PC-3 (cell line): ENCODE data around the gene KAT2B.

Experiments
- EZH2 ChIP-seq: fragments of 300-600 bp; sonication (generic); IDR thresholded peaks from one replicate; pipeline ENCODE4 v1.6.1; 2017; ENCODE audit warnings: antibody characterized with exemption, mild to moderate bottlenecking, low read length; ENCODE audit not compliant: unreplicated experiment
- TF ChIP-seq, protein P1 (sequence below): fragments of 300-600 bp; sonication (generic); conservative IDR thresholded peaks from 2 replicates; pipeline ENCODE4 v1.5.1; 2017; ENCODE audit warnings: antibody characterized with exemption, low read depth, mild to moderate bottlenecking, low read length

DNA sequence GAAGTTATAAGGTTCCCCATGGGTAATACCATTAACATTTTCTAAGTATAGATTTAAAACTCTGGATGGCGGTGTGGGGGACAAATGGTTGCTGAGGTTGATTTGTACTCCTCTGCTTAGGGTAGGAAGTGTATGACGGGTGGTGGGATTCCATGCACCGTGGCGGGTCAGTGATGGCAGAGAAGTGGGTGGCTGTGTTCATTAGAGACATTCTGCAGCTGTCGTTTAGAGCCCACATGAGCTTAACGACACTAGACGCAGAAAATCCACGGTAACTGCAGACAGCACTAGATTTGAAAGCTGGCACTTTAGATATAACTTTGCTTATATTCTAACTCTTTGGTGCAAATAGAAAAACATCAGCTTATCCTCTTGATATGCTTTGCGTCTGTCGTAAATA, 108.2 kb downstream of the KAT2B start:
- TF ChIP-seq, protein P1, sequence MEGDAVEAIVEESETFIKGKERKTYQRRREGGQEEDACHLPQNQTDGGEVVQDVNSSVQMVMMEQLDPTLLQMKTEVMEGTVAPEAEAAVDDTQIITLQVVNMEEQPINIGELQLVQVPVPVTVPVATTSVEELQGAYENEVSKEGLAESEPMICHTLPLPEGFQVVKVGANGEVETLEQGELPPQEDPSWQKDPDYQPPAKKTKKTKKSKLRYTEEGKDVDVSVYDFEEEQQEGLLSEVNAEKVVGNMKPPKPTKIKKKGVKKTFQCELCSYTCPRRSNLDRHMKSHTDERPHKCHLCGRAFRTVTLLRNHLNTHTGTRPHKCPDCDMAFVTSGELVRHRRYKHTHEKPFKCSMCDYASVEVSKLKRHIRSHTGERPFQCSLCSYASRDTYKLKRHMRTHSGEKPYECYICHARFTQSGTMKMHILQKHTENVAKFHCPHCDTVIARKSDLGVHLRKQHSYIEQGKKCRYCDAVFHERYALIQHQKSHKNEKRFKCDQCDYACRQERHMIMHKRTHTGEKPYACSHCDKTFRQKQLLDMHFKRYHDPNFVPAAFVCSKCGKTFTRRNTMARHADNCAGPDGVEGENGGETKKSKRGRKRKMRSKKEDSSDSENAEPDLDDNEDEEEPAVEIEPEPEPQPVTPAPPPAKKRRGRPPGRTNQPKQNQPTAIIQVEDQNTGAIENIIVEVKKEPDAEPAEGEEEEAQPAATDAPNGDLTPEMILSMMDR = no peak
- no peak for TF ChIP-seq EZH2
